Activated B cell treated with CpG ODN at 0.5 μM for 24 hours (primary cell): ENCODE data around the gene MEG3. TPM values are rescaled to one million over a fixed set of nuclear protein-coding genes. Genes with fewer than 3 reads are reported as not detected.

Experiments
- ATAC-seq: fragments of 200-7000 bp; cut with Tn5 transposase; one replicate; pipeline ENCODE4 v1.10.0; 2021; ENCODE audit warnings: low read depth, mild to moderate bottlenecking, moderate library complexity
- CTCF ChIA-PET: fragments of 350-600 bp; sonication (Branson Sonifier 250); formaldehyde crosslinking; loops from one replicate; lab custom pipeline; 2021; ENCODE audit warnings: antibody characterized with exemption; lab: Charles Lee
- POLR2A ChIA-PET: fragments of 350-600 bp; sonication (Branson Sonifier 250); formaldehyde crosslinking; loops from one replicate; lab custom pipeline; 2021; ENCODE audit warnings: antibody characterized with exemption; lab: Charles Lee
- DNase-seq: peaks from one replicate; pipeline ENCODE4 v3.0.0; 2022
- H3K27ac Mint-ChIP-seq: one replicate; pipeline ENCODE4 v1.8.0; 2020; ENCODE audit warnings: mixed read lengths
- H3K27me3 Mint-ChIP-seq: one replicate; pipeline ENCODE4 v1.8.0; 2021; ENCODE audit warnings: mixed read lengths
- H3K36me3 Mint-ChIP-seq: one replicate; pipeline ENCODE4 v1.8.0; 2021; ENCODE audit warnings: low read depth, mixed read lengths
- H3K4me1 Mint-ChIP-seq: one replicate; pipeline ENCODE4 v1.8.0; 2021; ENCODE audit warnings: mixed read lengths
- H3K4me3 Mint-ChIP-seq: one replicate; pipeline ENCODE4 v1.8.0; 2020; ENCODE audit warnings: mild to moderate bottlenecking, mixed read lengths
- H3K9me3 Mint-ChIP-seq: one replicate; pipeline ENCODE4 v1.8.0; 2020; ENCODE audit warnings: mixed read lengths
- intact Hi-C: fragments of 100-400 bp; cut with micrococcal nuclease; formaldehyde crosslinking; loops from one replicate; pipeline ENCODE4 v1.15.1; 2024
- total RNA-seq: library from RNA; stranded (reverse); gene quantifications from 2 replicates; pipeline ENCODE4 v1.2.3, GENCODE V29; 2022
- TF ChIP-seq, protein P1 (sequence below): fragments of 200-600 bp; IDR thresholded peaks from one replicate; pipeline ENCODE4 v1.8.0; 2022; ENCODE audit warnings: antibody characterized with exemption, mild to moderate bottlenecking

The MEG3 gene
- total RNA-seq, 1 donor from 2014 or later: not detected

DNA sequence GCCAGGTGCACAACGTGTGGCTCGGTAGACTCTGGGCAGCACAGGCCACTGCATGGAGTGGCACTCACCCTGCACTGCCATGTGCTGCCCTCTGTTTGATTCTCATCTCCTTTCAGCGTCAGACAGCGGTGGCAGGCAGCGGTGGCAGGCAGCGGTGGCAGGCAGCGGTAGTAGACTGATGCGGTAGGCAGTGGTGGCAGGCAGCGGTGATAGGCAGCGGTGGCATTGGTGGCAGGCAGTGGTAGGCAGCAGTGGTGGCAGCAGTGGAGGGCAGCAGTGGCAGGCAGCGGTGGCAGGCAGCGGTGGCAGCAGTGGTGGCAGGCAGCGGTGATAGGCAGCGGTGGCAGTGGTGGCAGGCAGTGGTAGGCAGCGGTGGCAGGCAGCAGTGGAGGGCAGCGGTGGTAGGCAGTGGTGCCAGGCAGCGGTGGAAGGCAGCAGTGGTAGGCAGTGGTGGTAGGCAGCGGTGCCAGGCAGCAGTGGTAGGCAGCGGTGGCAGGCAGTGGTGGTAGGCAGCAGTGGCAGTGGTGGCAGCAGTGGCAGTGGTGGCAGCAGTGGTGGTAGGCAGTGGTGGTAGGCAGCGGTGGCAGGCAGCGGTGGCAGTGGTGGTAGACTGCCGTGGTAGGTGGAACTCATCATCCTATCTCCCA, 6.0 kb upstream of the MEG3 start:
- ChIA-PET CTCF (no interaction called here), POLR2A (no interaction called here)
- H3K27me3 Mint-ChIP-seq: peaks cover 15% of the 10 kb centered on the region
- no peaks in the 10 kb centered on the region for H3K36me3 Mint-ChIP-seq
- intact Hi-C loops: no loop called here
- no peak overlapping the region for H3K4me3 Mint-ChIP-seq
- TF ChIP-seq, protein P1, sequence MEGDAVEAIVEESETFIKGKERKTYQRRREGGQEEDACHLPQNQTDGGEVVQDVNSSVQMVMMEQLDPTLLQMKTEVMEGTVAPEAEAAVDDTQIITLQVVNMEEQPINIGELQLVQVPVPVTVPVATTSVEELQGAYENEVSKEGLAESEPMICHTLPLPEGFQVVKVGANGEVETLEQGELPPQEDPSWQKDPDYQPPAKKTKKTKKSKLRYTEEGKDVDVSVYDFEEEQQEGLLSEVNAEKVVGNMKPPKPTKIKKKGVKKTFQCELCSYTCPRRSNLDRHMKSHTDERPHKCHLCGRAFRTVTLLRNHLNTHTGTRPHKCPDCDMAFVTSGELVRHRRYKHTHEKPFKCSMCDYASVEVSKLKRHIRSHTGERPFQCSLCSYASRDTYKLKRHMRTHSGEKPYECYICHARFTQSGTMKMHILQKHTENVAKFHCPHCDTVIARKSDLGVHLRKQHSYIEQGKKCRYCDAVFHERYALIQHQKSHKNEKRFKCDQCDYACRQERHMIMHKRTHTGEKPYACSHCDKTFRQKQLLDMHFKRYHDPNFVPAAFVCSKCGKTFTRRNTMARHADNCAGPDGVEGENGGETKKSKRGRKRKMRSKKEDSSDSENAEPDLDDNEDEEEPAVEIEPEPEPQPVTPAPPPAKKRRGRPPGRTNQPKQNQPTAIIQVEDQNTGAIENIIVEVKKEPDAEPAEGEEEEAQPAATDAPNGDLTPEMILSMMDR: no peak
- H3K9me3 Mint-ChIP-seq: peaks cover 2% of the 10 kb centered on the region
- H3K4me1 Mint-ChIP-seq: no peaks in the 10 kb centered on the region
- DNase-seq: no peak
- ATAC-seq: no peak
- no peak overlapping the region for H3K27ac Mint-ChIP-seq

DNA sequence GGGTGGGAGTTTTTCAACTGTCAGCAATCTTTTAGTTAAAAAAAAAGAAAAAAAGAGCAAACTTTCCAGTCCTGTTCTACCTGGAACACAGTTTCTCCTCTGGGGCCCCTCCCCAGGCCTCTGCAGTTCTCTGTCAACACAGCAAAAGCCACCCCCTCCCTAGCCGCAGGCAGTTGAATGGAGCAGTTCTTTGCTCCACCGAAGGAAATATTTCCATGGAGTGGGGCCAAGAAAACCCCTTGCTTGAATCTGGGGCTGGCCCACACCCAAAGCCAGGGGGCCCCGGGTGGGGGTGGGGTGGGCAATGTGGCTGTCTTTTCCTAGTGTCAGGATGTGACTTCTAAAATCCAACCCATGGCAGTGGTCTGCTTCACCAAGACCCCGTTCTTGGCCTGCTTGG, 5.0 kb upstream of the MEG3 start:
- POLR2A ChIA-PET: no interaction called here
- DNase-seq (no peak), ATAC-seq (no peak)
- TF ChIP-seq, protein P1: no peak
- no peaks in the 10 kb centered on the region for H3K36me3 Mint-ChIP-seq
- peaks cover 16% of the 10 kb centered on the region for H3K27me3 Mint-ChIP-seq
- peaks cover 2% of the 10 kb centered on the region for H3K9me3 Mint-ChIP-seq
- intact Hi-C loops: no loop called here
- no peak overlapping the region for H3K4me3 Mint-ChIP-seq
- H3K27ac Mint-ChIP-seq: no peak overlapping the region
- no peaks in the 10 kb centered on the region for H3K4me1 Mint-ChIP-seq
- CTCF ChIA-PET: no interaction called here

DNA sequence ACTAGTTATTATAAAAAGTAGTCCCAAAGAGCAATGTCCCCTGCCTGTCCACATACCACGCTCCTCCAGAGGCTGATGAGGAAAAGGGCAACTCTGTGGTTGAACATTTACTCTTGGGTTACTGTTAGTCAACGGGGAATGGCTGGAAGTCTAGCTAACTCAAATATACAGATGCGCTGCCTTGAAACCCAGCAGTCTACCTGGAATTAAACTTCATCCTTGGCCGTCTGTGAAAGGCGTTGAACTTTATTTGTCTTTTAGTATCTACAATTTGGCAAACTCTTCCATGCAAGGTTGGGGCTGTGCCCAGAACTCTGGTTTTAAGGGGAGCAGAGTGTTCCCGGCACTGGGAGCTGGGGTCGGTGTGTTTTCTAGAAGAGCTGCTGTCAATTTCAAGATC, 3.9 kb upstream of the MEG3 start:
- Mint-ChIP-seq H3K27me3 (peaks cover 16% of the 10 kb centered on the region), H3K36me3 (no peaks in the 10 kb centered on the region), H3K27ac (no peak overlapping the region), H3K4me1 (no peaks in the 10 kb centered on the region), H3K9me3 (peaks cover 2% of the 10 kb centered on the region), H3K4me3 (no peak overlapping the region)
- ATAC-seq (no peak), DNase-seq (no peak)
- intact Hi-C loops: no loop called here
- ChIA-PET POLR2A (no interaction called here), CTCF (no interaction called here)
- TF ChIP-seq, protein P1: no peak

DNA sequence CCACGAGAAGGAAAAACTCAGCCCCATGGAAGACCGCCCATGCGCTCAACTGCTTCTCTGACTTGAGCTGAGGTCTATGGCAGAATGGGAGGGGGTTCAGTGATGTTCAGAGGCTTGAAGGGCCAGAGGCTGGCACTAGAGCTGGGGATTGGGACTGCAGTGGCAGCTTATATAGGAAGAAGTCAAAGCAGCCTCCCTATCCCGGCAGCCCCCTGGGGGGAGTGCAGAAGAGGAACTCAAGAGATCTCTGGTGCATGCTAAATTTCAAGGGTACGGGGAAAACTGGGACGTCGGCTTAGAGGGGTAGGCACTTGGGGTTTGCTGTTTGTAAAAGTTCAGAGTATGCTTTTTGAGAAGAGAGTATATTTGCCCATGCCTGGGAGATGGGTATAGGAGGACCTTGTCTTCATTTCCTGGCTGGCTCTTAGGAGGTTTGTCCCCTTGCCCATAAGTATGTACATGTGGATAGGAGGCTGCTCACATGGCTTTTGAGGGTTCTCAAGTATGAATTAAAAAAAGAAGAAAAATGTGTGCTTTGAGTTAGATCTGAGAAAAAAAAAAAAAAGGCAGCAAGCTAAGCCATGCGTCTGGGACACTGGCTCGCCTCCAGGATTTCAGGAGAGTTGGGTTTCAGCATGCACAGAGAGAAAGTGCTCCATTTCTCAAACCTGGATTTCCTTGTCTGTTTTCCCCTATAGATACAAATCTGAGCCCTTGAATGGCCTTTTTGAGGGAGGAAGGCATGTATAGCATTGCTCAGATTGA, 3.2 kb upstream of the MEG3 start:
- ATAC-seq (no peak), DNase-seq (no peak)
- H3K4me1 Mint-ChIP-seq: no peaks in the 10 kb centered on the region
- ChIA-PET CTCF (no interaction called here), POLR2A (no interaction called here)
- intact Hi-C loops: no loop called here
- no peak overlapping the region for H3K27ac Mint-ChIP-seq
- no peaks in the 10 kb centered on the region for H3K36me3 Mint-ChIP-seq
- TF ChIP-seq, protein P1: no peak
- H3K27me3 Mint-ChIP-seq: peaks cover 20% of the 10 kb centered on the region
- peaks cover 7% of the 10 kb centered on the region for H3K9me3 Mint-ChIP-seq
- no peak overlapping the region for H3K4me3 Mint-ChIP-seq

DNA sequence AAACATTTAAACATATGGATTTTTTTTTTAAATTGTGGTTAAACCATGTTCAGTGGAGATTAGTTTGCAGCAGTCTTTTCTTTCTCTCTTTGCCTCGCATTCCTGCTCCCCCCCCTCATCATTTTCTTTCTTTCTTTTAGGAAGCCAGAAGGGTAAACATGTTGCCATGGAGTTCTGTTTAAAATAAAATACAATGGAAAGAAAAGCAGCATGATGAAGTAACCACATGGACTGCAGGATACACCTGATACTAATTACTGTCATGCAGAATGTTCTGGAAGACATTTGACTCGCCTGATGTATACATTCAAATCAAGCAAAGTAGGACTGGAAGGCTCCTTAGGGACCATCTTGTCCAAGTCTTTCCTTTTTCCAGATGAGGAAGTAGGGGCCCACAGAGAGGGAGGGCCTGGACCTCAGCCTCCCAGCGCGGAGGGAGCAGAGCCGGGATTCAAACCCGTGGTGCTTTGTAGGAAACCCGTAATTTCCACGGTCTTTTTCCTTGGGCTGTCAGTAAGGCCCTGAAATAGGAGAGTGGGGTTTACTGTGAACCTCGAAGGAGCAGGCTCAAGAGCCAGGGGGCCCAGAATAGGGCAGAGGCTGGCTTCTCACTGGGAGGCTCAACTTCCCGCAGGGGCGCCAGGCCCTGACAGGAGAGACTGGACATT, 2.4 kb upstream of the MEG3 start:
- intact Hi-C loops: no loop called here
- ATAC-seq (no peak), DNase-seq (no peak)
- Mint-ChIP-seq H3K4me3 (no peak overlapping the region), H3K27ac (no peak overlapping the region), H3K9me3 (peaks cover 8% of the 10 kb centered on the region), H3K36me3 (no peaks in the 10 kb centered on the region), H3K27me3 (peaks cover 21% of the 10 kb centered on the region), H3K4me1 (no peaks in the 10 kb centered on the region)
- TF ChIP-seq, protein P1: no peak
- ChIA-PET POLR2A (no interaction called here), CTCF (no interaction called here)
